ENCODE measurements around the gene NOM1. TPM values are rescaled to one million over a fixed set of nuclear protein-coding genes. Genes with fewer than 3 reads are reported as not detected.
A peak's percentile ranks its signal among the peaks of the same experiment; 100 is the strongest.

NOM1 gene
- total and polyA plus RNA-seq, 2 donors (not counting 1 experiment from before 2014, with no cell fraction given), result 14.2 to 38.3 TPM

GRCh38 chr7:157010588-157011332, 61.2 kb downstream of the NOM1 start, which contains the start of gene MNX1:
TSS of gene MNX1 (minus strand) at chr7:157010663. CDS start at chr7:157010350, 313 bp downstream.
- ATAC-seq (ENCODE audit: low read depth), result peak; percentile 86
- peak within 1 kb of the TSS; percentile 54 for H3K9ac ChIP-seq (ENCODE audit: low read length)
- Mint-ChIP-seq H3K9me3 (ENCODE audit: insufficient read depth) (no peaks in the 10 kb centered on the region), H3K4me1 (peaks cover 19% of the 10 kb centered on the region), H3K27me3 (peaks cover 62% of the 10 kb centered on the region), H3K4me3 (peak within 1 kb of the TSS; percentile 74), H3K27ac (no peak within 1 kb of the TSS)
- peak; percentile 64 for DNase-seq
- ChIA-PET CTCF (no interaction called here), POLR2A (no interaction called here)
- peak within 1 kb of the TSS; percentile 80 for H3K4me2 ChIP-seq (replicated peaks; ENCODE audit: low read depth, low read length, poor library complexity, severe bottlenecking)
- peaks cover 0 to 88% (median 53%) of the 10 kb centered on the region in 4 experiments for H3K27me3 ChIP-seq (replicated peaks in 1 of 4; ENCODE audit: control extremely low read depth in 1 of 4, control insufficient read depth in 3 of 4, insufficient read depth in 4 of 4, low read length in 3 of 4)
- intact Hi-C loops (cut with micrococcal nuclease), result no loop called here
- no peaks in the 10 kb centered on the region for H3K79me2 ChIP-seq (ENCODE audit: control insufficient read depth, insufficient read depth, low read length)
- no peaks in the 10 kb centered on the region for H4K20me1 ChIP-seq (ENCODE audit: control insufficient read depth, insufficient read depth, low read length, poor library complexity, severe bottlenecking)
- H2AFZ ChIP-seq (ENCODE audit: insufficient read depth, low read depth, low read length, poor library complexity, severe bottlenecking), result peak within 1 kb of the TSS; percentile 64
- H3K36me3 ChIP-seq (replicated peaks in 1 of 2; ENCODE audit: control extremely low read depth in 1 of 2, control insufficient read depth in 1 of 2, extremely low read depth in 1 of 2, insufficient read depth in 2 of 2, low read length in 1 of 2), result no peaks in the 10 kb centered on the region
- whole genome bisulfite sequencing (ENCODE audit: insufficient coverage), result 3% methylated on average over 87 of the region's 87 CpGs
- peak within 1 kb of the TSS in 4 of 5 experiments; percentile 28 to 59 (median 50) for H3K4me3 ChIP-seq (ENCODE audit: control extremely low read depth in 1 of 5, extremely low read depth in 1 of 5, insufficient read depth in 1 of 5, low read depth in 2 of 5, low read length in 4 of 5)
- H3K27ac ChIP-seq (ENCODE audit: low read length in 2 of 2), result no peak within 1 kb of the TSS
- H3K9me3 ChIP-seq (ENCODE audit: control extremely low read depth in 1 of 3, control insufficient read depth in 2 of 3, insufficient read depth in 1 of 3, low read length in 2 of 3), result peaks cover 0 to 32% (median 0%) of the 10 kb centered on the region in 3 donors
- TF ChIP-seq CTCF (IDR thresholded peaks at IDR 0.05), result no peak
- TF ChIP-seq EZH2 (IDR thresholded peaks at IDR 0.05; ENCODE audit: borderline replicate concordance, insufficient read depth, low read depth, low read length, poor library complexity, severe bottlenecking), result no peak
- H3K4me1 ChIP-seq (ENCODE audit: control insufficient read depth in 2 of 2, insufficient read depth in 2 of 2, low read length in 2 of 2), result peaks cover 23 to 35% of the 10 kb centered on the region in 2 donors

Measured in B cell (primary cell).